ENCODE measurements around the gene SEPTIN11.

Gene SEPTIN11

DNA sequence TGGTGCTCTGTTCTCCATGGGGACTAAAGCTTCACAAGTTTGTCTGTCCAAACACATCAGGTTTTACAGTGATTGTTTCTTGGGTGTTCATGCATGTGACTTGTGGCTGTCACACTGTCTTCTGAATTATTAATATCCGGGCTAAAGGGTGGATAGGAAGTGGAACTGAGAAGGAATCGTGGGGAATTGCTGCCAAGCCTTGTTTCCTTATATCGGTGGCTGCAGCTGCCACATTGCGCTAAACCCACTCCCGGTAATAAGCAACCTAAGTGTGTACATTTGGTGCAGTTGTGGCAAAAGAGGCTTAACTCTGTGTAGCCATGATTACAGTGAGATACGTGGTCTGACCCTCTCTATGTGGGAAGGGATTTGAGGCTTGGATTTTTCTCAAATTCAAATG is 30.7 kb downstream of the SEPTIN11 start:
- DNase-seq (ENCODE audit: low read depth): no peak

DNA sequence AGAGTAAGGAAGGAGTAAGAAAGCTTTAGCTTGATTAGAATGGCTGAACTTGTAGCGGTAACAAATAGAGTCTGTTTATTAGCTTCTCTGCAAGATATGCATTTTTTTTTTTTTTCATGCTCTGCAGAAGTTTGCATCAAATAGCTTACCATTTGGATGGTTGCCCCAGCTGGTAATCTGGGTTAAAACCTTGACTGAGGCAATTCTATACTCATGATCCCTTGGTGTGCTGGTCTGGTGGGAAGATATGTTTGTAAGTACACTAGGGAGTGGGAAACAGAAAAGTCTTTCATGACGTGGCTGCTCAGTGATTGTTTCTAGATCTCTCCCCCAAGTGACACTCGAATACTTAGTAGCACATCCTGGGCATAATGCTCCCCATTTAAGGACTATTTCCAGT is 32.1 kb downstream of the SEPTIN11 start:
- DNase-seq (ENCODE audit: low read depth): no peak

DNA sequence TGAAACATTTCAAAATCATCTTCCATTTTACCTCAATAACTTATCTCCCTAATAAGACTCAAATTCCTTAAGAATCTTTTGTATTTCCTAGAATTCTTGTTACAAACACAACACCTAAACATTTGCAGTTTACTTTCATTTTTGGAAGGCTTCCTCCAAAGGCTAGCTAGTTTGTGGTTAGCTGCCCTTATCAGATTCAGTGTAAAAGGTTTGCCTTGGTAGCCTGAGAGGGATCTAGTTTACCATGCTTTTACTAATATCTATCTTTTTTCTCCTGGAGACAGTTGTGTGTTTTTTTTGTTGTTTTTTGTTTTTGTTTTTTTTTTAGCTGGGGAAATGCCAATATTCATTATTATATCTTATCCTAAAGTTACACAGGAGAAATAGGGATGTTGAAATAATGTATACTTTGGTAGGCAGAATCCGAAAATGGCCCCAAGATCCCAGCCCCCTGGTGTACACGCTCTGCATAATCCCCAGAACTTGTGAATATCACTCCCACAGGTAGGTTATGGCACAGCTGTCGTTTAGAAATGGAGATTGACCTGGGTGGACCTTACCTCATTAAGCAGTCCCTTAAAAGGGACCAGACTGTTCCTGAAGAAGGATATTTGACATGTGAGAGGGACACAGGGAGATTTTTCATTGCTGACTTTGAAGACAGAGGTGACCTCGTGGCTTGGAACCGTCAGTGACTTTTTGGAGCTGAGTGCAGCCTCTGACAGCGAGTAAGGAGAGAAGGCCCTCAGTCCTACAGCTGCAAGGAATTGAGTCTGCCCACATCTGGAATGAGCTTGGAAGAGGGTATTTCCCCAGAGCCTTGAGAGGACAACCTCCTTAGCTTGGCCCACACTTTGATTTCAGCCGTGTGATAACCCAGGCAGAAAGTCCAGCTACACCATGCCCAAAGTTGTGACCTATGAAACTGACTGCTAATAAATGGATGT is 33.4 kb downstream of the SEPTIN11 start:
- no peak for DNase-seq (ENCODE audit: low read depth)

DNA sequence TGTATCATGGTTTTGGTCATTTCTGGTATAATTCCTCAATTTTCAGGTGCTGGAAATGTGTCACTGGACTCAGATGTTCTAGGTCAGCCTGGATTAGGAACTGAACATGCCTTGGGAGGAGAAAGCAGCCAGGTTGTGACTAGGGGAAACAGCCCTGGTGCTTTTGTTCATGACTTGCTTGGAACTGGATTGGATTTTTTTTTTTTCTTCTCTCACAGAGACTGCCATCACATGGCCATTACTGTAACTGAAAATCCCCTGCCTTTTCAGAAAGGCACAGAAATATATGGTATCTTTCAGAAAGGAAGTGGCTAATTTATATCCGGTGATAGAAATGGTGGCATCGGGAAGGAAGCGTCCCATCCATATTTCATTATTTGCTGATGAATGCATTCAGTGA is 34.6 kb downstream of the SEPTIN11 start:
- DNase-seq (ENCODE audit: low read depth): no peak

DNA sequence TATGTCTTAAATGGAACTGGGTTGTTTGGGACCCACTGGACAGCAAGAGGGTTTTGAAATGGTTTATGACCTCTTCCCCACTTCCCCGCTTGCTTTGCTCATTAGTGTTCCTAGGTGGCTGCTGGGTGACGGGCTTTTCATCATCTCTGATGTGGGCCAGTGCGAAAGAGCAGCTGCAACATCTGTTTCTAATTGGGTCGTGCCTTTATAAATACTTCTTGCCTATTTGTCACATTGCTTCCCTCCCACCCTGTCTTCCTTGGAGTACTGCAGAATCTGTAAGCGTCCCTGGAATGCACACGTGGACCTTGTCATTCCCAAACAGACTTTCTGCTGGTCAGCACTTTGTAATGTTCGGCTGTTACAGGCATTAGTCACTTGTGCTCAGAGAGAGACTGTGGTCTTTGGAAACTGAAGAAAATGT is 35.2 kb downstream of the SEPTIN11 start:
- peak; percentile 98 for DNase-seq (ENCODE audit: low read depth)

DNA sequence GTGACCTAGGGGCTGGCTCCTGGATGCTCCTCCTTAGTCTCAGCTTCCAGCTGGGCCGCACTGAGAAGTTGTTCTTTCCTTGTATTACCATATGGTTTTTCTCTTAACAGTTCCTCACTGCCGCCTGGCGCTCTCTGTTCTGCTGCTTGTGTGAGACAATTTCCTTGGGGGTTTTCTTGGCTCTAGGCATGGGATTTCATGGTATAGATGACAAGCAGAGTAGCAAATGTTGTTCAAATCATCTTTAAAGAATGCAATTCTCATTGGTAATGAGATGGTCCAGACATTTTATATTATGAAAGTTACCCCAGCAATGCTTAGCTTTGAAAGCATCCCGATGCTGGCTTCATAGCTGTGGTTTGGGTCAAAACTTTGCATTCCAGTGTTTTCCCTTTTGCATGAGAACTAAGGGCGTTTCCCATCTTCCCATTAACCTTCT is 37.6 kb downstream of the SEPTIN11 start:
- peak; percentile 92 for DNase-seq (ENCODE audit: low read depth)

DNA sequence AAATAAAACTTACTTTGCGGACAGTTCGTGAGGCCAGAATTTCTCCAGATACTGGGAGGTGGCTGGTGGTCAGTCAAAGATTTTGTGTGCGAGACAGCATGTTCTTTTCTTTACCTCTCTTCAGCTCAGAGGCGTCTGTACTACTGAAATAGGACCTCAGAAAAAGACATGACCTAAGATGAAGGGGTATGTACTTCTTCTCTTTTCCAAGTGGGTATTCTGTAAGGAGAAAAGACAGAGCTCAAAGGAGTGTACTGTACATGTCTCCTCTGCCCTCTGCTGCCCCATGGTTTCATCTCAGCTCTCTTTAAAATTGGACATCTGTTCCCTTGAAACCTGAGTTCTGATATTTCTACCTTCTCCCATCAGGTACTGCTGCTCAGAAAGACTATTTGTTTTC is 38.1 kb downstream of the SEPTIN11 start:
- DNase-seq (ENCODE audit: low read depth): no peak

DNA sequence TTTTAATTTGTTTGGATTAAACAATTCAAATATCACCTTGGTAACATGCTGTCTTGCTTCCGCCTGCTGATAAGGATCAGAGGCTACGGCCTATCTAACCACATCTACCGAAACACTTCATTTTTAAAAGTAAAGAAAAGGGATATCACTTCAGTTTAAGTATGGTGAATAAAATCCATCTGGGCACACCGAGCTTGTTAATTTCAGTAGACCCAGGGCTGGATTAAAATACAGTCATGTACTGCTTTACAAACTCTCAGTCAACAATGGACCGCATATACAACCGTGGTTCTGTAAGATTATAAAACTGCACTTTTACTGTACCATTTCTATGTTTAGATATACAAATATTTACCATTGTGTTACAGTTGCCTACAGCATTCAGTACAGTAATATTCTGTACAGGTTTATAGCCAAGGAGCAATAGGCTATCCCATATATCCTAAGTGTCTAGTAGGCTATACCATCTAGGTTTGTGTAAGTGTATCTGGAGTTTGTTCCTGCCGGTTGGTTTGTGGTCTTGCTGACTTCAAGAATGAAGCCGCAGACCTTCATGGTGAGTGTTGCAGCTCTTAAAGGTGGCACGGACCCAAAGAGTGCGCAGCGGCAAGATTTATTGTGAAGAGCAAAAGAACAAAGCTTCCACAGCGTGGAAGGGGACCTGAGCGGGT is 40.0 kb downstream of the SEPTIN11 start:
- no peak for DNase-seq (ENCODE audit: low read depth)

DNA sequence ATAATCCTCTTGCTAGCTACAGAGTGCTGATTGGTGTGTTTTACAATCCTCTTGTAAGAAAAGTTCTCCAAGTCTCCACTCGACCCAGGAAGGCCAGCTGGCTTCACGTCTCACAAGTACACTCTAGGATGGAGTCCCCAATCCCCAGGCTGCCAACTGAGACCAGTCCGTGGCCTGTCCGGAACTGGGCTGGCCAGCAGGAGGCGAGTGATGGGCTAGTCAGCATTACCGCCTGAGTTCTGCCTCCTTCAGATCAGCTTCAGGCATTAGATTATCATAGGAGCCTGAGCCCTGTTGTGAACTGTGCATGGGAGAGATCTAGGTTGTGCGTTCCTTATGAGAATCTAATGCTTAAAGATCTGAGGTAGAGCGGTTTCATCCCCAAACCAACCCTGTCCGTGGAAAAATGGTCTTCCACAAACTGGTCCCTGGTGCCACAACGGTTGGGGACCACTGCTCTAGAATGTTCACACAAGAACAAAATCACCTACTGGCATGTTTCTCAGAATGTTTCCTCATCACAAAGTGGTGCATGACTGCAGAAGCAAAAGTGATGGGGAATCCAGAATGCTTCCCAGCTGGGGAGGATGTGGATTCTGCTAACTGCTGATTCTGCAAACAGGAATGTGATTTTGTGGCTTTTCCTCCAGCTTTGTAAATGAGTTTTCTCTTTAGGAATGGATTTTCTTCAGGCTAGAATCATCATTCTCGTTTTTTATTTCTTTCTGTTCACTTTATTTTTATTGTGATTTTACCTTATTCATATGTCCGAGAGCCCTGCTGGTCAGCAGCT is 40.9 kb downstream of the SEPTIN11 start:
- DNase-seq (ENCODE audit: low read depth): no peak

DNA sequence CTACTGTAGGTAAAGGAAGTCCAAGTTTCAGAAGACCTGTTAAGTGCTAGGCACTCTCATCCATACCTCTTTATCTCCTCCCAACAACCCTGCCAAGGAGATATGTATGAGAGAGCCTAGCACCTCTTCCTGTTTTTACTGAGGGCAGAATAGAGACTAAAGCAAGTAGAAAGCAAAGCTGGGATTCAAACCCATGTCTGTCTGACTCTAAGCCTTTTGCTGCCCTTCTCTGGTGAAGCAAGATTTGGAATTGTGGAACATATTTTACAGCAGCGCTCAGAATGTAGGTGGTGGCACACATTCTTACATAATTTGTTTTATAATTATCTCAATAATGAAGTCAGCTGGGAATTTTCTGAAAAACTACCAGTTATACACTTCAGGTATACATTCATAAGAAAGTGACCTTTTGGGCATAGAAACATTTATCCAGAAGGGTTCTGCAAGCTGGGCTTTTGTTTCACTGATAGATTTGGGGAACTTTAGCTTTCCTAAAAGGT is 41.7 kb downstream of the SEPTIN11 start:
- DNase-seq (ENCODE audit: low read depth): no peak

DNA sequence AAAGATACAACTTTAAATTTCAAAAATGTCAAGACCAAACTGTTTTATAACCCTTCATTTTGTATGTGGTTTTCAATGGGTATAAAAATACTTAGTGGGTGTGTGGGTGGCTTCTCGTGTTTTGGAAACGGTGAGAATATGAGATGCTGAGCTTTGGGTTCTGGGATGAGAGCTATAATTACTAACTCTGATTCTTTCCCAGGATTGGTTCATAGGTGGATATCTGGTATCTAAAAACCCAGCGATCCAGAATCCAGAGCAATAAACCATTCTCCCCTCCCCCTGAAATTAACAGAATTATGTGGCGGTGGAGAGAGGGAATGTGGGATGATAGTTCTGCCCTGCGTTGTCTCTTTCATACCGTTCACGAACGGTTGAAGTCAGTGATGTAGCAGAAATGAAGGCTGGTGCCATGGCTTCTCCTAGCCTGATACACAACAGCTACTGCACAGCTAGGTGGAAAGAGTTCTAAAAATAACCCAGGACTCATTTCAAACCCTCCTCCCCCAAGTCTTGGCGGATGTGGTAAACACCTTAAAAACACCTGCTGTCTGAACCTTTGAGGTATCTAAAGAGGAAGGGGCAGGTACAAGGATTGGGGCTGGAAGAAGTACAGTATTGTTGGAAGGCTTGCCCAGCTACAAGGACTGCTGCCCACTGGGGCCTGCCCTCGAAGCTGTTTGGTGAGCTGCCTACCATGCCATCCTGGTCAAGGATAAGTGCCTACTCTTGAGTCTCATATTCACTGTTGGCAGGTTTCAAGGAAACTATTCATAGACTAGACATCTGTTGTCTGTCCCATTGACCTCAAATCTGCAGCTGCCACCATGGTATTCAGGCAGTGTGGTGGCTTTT is 44.5 kb downstream of the SEPTIN11 start:
- no peak for DNase-seq (ENCODE audit: low read depth)

DNA sequence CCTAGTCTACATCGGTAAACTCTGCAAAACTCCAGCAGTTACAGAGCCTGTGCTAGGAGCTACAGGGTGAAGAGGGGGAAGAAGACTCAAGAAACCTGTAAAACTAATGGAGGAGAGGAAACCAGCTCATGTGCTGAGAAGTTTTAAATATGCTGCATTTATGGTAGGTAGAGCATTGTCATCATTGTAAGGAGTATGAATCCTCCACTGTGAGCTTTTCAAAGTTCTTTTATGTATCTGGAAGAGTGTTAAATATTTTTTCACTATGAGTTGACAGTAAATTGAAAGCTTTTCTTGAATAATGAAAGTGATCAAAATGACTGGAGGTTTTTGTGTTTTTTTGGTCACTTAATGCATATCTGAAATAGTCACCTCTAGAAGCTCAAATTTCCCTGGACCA is 46.2 kb downstream of the SEPTIN11 start:
- no peak for DNase-seq (ENCODE audit: low read depth)

DNA sequence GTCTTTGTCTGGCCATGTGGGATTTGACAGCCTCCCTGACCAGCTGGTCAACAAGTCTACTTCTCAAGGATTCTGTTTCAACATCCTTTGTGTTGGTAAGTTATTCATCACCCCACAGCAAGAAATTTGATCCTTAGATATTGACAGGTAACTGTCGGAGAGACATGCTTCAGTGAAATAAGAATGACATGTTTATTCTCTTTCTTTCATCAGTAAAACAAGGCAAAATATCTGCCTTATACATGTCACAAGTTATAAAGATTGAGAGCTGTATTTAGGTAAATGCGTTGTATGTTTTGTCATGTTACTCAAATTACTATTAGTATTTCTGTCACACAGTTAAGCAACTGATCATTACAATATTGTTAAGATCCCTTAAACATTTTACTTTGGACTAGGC is 46.9 kb downstream of the SEPTIN11 start:
- no peak for DNase-seq (ENCODE audit: low read depth)

DNA sequence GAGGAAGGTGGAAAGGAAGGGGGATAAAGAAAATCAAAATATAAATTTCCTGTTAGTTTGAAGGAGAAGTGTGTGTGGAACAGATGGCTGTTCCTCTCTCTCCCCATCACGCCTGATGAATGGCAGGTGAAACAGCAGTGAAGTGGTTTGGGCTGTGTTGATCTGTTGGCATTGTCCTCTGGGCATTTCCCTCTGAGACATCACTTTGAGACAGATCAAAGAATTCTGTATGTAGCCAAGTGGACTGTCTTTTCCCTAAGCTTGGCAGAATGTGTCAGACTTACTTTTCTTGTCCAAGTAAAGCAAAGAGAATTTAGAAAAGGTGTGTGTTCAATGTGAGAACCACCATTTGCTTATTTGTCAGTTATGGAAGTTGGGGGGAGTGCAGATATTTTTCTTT is 47.5 kb downstream of the SEPTIN11 start:
- no peak for DNase-seq (ENCODE audit: low read depth)

DNA sequence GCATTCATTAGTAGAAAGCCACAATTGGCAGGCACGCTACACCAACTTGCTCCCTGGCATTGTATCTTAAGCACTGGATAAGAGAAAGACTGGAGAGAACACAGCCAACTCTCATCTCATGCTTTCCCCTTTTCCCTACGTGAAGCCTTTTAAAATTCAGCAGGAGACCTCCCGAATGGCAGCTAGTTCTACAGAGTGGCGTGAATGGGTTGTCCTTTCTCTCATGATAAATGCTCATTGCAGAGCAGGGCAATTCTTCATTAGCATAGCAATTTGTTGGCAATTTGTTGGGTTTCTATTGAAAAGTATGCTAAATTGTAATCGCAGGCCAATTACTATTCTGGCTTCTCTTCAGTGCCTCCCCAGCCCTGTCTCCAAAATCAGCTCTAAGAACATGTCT is 48.0 kb downstream of the SEPTIN11 start:
- DNase-seq (ENCODE audit: low read depth): no peak

DNA sequence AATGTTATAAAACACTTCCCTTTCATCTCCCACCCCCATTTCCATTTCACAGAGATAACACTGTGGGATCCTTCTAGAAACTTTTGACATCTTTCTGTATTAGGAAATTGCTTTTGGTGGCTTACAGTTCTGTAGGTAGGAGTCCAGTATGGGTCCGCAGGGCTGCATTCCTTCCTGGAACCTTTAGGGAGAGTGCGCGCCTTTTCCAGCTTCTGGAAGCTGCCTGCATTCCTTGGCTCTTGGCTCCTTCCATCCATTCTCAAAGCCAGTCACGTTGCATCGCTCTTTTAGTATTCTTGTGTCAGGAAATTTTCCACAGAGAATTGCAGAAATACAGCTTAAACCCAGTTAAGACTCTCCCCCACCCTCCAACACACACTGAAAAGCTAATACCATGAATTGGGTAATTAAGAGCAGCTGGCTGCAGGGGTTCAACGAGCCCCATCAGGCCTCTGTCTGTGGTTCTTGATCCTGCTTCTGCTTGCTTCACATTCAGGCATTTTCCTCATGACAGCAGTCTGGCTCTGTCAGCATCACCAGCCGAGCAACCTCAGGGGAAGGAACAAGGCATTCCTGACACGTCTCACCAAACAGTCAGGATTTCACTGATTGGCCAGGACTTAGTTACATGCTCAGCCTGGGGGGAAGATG is 48.8 kb downstream of the SEPTIN11 start:
- DNase-seq (ENCODE audit: low read depth): no peak

Measured in fibroblast of the conjunctiva (primary cell).